Measurements from ENCODE around the gene TMEM19.

DNA sequence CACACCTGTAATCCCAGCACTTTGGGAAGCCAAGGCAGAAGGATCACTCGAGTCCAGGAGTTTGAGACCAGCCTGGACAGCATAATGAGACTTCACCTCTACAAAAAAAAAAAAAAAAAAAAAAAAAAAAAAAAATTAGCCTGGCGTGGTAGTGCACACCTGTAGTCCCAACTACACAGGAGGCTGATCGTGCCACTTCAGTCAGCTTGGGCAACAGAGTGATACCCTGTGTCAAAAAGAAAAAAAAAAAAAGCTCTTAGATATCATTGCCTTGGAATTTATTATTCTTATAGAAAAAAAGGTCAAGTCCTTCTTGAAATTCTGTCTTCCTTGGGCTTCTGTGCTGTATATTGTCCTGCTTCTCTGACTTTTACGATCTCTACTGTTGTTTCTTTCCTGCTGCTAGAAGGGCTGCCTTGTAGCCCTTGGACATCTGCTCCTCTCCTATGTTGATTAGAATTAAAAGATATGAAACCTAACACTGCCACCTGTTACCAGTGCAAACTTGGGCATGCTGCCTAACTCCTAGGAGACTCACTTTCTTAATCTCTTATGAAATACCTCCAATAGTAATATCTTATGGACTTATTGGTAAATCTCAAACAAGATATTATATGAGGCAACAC is 5.7 kb downstream of the TMEM19 start:
- no peak for TF ChIP-seq SIN3A (IDR thresholded peaks at IDR 0.05; ENCODE audit: borderline replicate concordance, low read depth, low read length)
- no peak for TF ChIP-seq RCOR1 (IDR thresholded peaks at IDR 0.05; ENCODE audit: low read length)
- TF ChIP-seq, protein P1, sequence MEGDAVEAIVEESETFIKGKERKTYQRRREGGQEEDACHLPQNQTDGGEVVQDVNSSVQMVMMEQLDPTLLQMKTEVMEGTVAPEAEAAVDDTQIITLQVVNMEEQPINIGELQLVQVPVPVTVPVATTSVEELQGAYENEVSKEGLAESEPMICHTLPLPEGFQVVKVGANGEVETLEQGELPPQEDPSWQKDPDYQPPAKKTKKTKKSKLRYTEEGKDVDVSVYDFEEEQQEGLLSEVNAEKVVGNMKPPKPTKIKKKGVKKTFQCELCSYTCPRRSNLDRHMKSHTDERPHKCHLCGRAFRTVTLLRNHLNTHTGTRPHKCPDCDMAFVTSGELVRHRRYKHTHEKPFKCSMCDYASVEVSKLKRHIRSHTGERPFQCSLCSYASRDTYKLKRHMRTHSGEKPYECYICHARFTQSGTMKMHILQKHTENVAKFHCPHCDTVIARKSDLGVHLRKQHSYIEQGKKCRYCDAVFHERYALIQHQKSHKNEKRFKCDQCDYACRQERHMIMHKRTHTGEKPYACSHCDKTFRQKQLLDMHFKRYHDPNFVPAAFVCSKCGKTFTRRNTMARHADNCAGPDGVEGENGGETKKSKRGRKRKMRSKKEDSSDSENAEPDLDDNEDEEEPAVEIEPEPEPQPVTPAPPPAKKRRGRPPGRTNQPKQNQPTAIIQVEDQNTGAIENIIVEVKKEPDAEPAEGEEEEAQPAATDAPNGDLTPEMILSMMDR (IDR thresholded peaks at IDR 0.05), result no peak
- TF ChIP-seq, protein P2, sequence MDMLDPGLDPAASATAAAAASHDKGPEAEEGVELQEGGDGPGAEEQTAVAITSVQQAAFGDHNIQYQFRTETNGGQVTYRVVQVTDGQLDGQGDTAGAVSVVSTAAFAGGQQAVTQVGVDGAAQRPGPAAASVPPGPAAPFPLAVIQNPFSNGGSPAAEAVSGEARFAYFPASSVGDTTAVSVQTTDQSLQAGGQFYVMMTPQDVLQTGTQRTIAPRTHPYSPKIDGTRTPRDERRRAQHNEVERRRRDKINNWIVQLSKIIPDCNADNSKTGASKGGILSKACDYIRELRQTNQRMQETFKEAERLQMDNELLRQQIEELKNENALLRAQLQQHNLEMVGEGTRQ (IDR thresholded peaks at IDR 0.05; ENCODE audit: borderline replicate concordance, low read depth, low read length), result no peak
- no peak for TF ChIP-seq RAD21 (IDR thresholded peaks at IDR 0.05; ENCODE audit: low read length)
- no peak for TF ChIP-seq RXRA (IDR thresholded peaks at IDR 0.05; ENCODE audit: borderline replicate concordance, low read depth)

Data from SK-N-SH (cell line).